Breast epithelium (tissue), 3 donors: Measurements from ENCODE around the gene KRTAP4-7.

Experiments
- CTCF ChIP-seq, 3 donors: fragments of 450-650 bp; IDR thresholded peaks; one replicate each; pipeline ENCODE4 v1.5.1; 2016 to 2017; ENCODE audit warnings: antibody characterized with exemption in 3 of 3, mild to moderate bottlenecking in 3 of 3, moderate library complexity in 3 of 3
- POLR2AphosphoS5 ChIP-seq, 3 donors: sonication (generic); formaldehyde crosslinking; IDR thresholded peaks; one replicate each; pipeline ENCODE4 v1.6.1; 2017; ENCODE audit warnings: antibody characterized with exemption in 3 of 3

GRCh38 chr17:41116297-41116696, 32.3 kb downstream of the KRTAP4-7 start:
- no peak for TF ChIP-seq CTCF (IDR thresholded peaks at IDR 0.05)
- TF ChIP-seq POLR2AphosphoS5 (IDR thresholded peaks at IDR 0.05) = no peak
